ENCODE measurements around the gene ZBTB42. TPM values are rescaled to one million over a fixed set of nuclear protein-coding genes. Genes with fewer than 3 reads are reported as not detected.

ZBTB42 gene
- polyA plus RNA-seq, 1 donor (not counting 4 experiments of a cell fraction or from before 2014, with no cell fraction given) = 0.50 TPM

DNA sequence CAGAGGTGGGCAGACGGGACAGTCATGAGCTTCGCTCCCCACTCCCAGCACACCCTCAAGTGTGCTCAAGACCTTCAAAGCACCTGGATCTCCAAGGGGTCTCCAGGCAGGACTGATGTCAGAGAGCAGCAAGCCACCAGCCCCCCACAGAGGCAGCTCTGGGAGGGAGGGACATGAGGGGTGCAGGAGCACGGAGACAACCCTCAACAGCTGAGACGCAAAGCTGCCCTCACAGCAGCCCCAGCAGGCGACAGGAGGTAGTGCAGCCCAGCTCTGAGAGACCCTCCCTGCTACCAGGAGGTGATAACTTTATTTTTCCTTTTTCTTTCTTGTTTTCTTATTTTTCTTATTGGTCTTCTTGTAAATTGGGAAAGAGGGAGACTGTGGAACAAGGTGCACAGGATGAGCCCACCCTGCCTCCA lies 30.0 kb upstream of the ZBTB42 start:
- no peak overlapping the region for H3K4me2 ChIP-seq (ENCODE audit: control insufficient read depth, extremely low read depth, insufficient read depth, low read depth, low read length)
- no peaks in the 10 kb centered on the region for H3K9me3 ChIP-seq (ENCODE audit: control insufficient read depth, low read depth, low read length)
- no peak overlapping the region for H3K4me3 ChIP-seq (ENCODE audit: control insufficient read depth in 2 of 3, extremely low read depth in 1 of 3, insufficient read depth in 2 of 3, low read depth in 1 of 3, low read length in 3 of 3)
- H4K20me1 ChIP-seq (ENCODE audit: control insufficient read depth, extremely low read depth, insufficient read depth, low read length) = no peaks in the 10 kb centered on the region
- TF ChIP-seq EZH2 (IDR thresholded peaks at IDR 0.05; ENCODE audit: low read length) = no peak
- TF ChIP-seq, protein P1, sequence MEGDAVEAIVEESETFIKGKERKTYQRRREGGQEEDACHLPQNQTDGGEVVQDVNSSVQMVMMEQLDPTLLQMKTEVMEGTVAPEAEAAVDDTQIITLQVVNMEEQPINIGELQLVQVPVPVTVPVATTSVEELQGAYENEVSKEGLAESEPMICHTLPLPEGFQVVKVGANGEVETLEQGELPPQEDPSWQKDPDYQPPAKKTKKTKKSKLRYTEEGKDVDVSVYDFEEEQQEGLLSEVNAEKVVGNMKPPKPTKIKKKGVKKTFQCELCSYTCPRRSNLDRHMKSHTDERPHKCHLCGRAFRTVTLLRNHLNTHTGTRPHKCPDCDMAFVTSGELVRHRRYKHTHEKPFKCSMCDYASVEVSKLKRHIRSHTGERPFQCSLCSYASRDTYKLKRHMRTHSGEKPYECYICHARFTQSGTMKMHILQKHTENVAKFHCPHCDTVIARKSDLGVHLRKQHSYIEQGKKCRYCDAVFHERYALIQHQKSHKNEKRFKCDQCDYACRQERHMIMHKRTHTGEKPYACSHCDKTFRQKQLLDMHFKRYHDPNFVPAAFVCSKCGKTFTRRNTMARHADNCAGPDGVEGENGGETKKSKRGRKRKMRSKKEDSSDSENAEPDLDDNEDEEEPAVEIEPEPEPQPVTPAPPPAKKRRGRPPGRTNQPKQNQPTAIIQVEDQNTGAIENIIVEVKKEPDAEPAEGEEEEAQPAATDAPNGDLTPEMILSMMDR (optimal IDR thresholded peaks at IDR 0.05 in 1 of 3, IDR thresholded peaks at IDR 0.05 in 1 of 3, conservative IDR thresholded peaks at IDR 0.05 in 1 of 3; ENCODE audit: extremely low read depth in 1 of 3, insufficient read depth in 2 of 3, low read length in 3 of 3) = peak; percentile 70 to 90 (median 76)
- H3K9ac ChIP-seq (ENCODE audit: control insufficient read depth, extremely low read depth, insufficient read depth, low read length) = no peak overlapping the region
- no peaks in the 10 kb centered on the region for H3K9me1 ChIP-seq (ENCODE audit: control insufficient read depth, extremely low read depth, insufficient read depth, low read length)
- no peak for DNase-seq (ENCODE audit: low read depth, low spot score)
- H3K27ac ChIP-seq (ENCODE audit: control insufficient read depth, insufficient read depth, low read length) = no peak overlapping the region
- H3K36me3 ChIP-seq (ENCODE audit: control insufficient read depth in 2 of 2, extremely low read depth in 1 of 2, insufficient read depth in 2 of 2, low read length in 2 of 2) = peaks cover 21 to 25% of the 10 kb centered on the region in 2 experiments
- H3K4me1 ChIP-seq (ENCODE audit: control insufficient read depth, extremely low read depth, insufficient read depth, low read length) = no peaks in the 10 kb centered on the region
- H3K27me3 ChIP-seq (ENCODE audit: control insufficient read depth, extremely low read depth, insufficient read depth, low read length) = no peaks in the 10 kb centered on the region
- H3K79me2 ChIP-seq (ENCODE audit: control insufficient read depth, insufficient read depth, low read length) = no peaks in the 10 kb centered on the region
- no peak overlapping the region for H2AFZ ChIP-seq (ENCODE audit: control insufficient read depth, low read length)
- no peak for FAIRE-seq
- dilution Hi-C loops (cut with MboI; ENCODE audit: extremely low pct_ligation_motif_present, low sequenced_read_pairs) = no loop called here

DNA sequence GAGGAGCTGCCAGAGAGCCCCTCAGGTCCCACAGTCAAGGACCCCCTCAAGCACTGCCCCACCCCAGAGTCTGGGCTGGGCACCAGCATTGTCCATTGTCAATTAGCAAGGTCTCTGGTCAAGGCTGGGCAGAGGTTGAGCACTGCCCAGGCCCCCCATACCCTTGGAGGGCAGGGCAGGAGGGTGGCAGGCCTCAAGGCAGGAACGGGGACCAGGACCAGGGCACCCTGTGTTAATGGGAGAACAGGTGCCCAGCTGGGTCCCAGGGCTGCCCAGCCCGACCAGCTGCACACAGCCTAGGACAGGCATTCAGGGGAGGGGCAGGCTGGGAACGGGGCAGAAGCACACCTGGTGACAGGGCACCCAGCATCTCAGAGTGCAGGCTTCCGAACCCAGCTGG lies 29.5 kb upstream of the ZBTB42 start:
- H3K4me2 ChIP-seq (ENCODE audit: control insufficient read depth, extremely low read depth, insufficient read depth, low read depth, low read length) = no peak overlapping the region
- no peak overlapping the region for H3K27ac ChIP-seq (ENCODE audit: control insufficient read depth, insufficient read depth, low read length)
- TF ChIP-seq, protein P1 (optimal IDR thresholded peaks at IDR 0.05 in 1 of 3, IDR thresholded peaks at IDR 0.05 in 1 of 3, conservative IDR thresholded peaks at IDR 0.05 in 1 of 3; ENCODE audit: extremely low read depth in 1 of 3, insufficient read depth in 2 of 3, low read length in 3 of 3) = no peak
- TF ChIP-seq EZH2 (IDR thresholded peaks at IDR 0.05; ENCODE audit: low read length) = no peak
- no peaks in the 10 kb centered on the region for H3K9me3 ChIP-seq (ENCODE audit: control insufficient read depth, low read depth, low read length)
- peaks cover 21 to 25% of the 10 kb centered on the region in 2 experiments for H3K36me3 ChIP-seq (ENCODE audit: control insufficient read depth in 2 of 2, extremely low read depth in 1 of 2, insufficient read depth in 2 of 2, low read length in 2 of 2)
- no peak for FAIRE-seq
- H4K20me1 ChIP-seq (ENCODE audit: control insufficient read depth, extremely low read depth, insufficient read depth, low read length) = no peaks in the 10 kb centered on the region
- no peak overlapping the region for H3K4me3 ChIP-seq (ENCODE audit: control insufficient read depth in 2 of 3, extremely low read depth in 1 of 3, insufficient read depth in 2 of 3, low read depth in 1 of 3, low read length in 3 of 3)
- no peak for DNase-seq (ENCODE audit: low read depth, low spot score)
- H3K4me1 ChIP-seq (ENCODE audit: control insufficient read depth, extremely low read depth, insufficient read depth, low read length) = no peaks in the 10 kb centered on the region
- no peak overlapping the region for H2AFZ ChIP-seq (ENCODE audit: control insufficient read depth, low read length)
- H3K79me2 ChIP-seq (ENCODE audit: control insufficient read depth, insufficient read depth, low read length) = no peaks in the 10 kb centered on the region
- H3K9me1 ChIP-seq (ENCODE audit: control insufficient read depth, extremely low read depth, insufficient read depth, low read length) = no peaks in the 10 kb centered on the region
- H3K9ac ChIP-seq (ENCODE audit: control insufficient read depth, extremely low read depth, insufficient read depth, low read length) = no peak overlapping the region
- H3K27me3 ChIP-seq (ENCODE audit: control insufficient read depth, extremely low read depth, insufficient read depth, low read length) = no peaks in the 10 kb centered on the region
- dilution Hi-C loops (cut with MboI; ENCODE audit: extremely low pct_ligation_motif_present, low sequenced_read_pairs) = no loop called here
